ENCODE data around the gene STK32C. TPM values are rescaled to one million over a fixed set of nuclear protein-coding genes. Genes with fewer than 3 reads are reported as not detected.
A peak's percentile ranks its signal among the peaks of the same experiment; 100 is the strongest.

Gene STK32C
- total and polyA plus RNA-seq, 2 experiments from 2014 or later, result 17.5 to 23.8 TPM

- H3K9me3 ChIP-seq (ENCODE audit: low read depth), result no peaks in the 10 kb centered on the region
- TF ChIP-seq, protein P1, sequence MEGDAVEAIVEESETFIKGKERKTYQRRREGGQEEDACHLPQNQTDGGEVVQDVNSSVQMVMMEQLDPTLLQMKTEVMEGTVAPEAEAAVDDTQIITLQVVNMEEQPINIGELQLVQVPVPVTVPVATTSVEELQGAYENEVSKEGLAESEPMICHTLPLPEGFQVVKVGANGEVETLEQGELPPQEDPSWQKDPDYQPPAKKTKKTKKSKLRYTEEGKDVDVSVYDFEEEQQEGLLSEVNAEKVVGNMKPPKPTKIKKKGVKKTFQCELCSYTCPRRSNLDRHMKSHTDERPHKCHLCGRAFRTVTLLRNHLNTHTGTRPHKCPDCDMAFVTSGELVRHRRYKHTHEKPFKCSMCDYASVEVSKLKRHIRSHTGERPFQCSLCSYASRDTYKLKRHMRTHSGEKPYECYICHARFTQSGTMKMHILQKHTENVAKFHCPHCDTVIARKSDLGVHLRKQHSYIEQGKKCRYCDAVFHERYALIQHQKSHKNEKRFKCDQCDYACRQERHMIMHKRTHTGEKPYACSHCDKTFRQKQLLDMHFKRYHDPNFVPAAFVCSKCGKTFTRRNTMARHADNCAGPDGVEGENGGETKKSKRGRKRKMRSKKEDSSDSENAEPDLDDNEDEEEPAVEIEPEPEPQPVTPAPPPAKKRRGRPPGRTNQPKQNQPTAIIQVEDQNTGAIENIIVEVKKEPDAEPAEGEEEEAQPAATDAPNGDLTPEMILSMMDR (IDR thresholded peaks at IDR 0.05; ENCODE audit: low read depth, low read length), result no peak
- H3K27me3 ChIP-seq, result peaks cover 77% of the 10 kb centered on the region
- H3K4me3 ChIP-seq, result no peak overlapping the region
- no peaks in the 10 kb centered on the region for H3K4me1 ChIP-seq (ENCODE audit: low read depth)
- DNase-seq (ENCODE audit: low read depth in 1 of 2, low spot score in 1 of 2), result no peak
- no peaks in the 10 kb centered on the region for H3K36me3 ChIP-seq
- H3K27ac ChIP-seq, result no peak overlapping the region
Measured at GRCh38 chr10:132178672-132179545, 128.8 kb downstream of the STK32C start.

GRCh38 chr10:132178046-132178445 is 129.7 kb downstream of the STK32C start:
- H3K4me1 ChIP-seq (ENCODE audit: low read depth), result no peaks in the 10 kb centered on the region
- no peak for DNase-seq (ENCODE audit: low read depth in 1 of 2, low spot score in 1 of 2)
- H3K36me3 ChIP-seq, result no peaks in the 10 kb centered on the region
- TF ChIP-seq, protein P1 (IDR thresholded peaks at IDR 0.05; ENCODE audit: low read depth, low read length), result no peak
- H3K27ac ChIP-seq, result no peak overlapping the region
- H3K4me3 ChIP-seq, result no peak overlapping the region
- no peaks in the 10 kb centered on the region for H3K9me3 ChIP-seq (ENCODE audit: low read depth)
- peaks cover 68% of the 10 kb centered on the region for H3K27me3 ChIP-seq

GRCh38 chr10:132176623-132177500 is 130.9 kb downstream of the STK32C start:
- peaks cover 63% of the 10 kb centered on the region for H3K27me3 ChIP-seq
- H3K4me3 ChIP-seq, result no peak overlapping the region
- H3K9me3 ChIP-seq (ENCODE audit: low read depth), result no peaks in the 10 kb centered on the region
- TF ChIP-seq, protein P1 (IDR thresholded peaks at IDR 0.05; ENCODE audit: low read depth, low read length), result no peak
- no peak for DNase-seq (ENCODE audit: low read depth in 1 of 2, low spot score in 1 of 2)
- H3K27ac ChIP-seq, result no peak overlapping the region
- no peaks in the 10 kb centered on the region for H3K4me1 ChIP-seq (ENCODE audit: low read depth)
- H3K36me3 ChIP-seq, result no peaks in the 10 kb centered on the region

DNA sequence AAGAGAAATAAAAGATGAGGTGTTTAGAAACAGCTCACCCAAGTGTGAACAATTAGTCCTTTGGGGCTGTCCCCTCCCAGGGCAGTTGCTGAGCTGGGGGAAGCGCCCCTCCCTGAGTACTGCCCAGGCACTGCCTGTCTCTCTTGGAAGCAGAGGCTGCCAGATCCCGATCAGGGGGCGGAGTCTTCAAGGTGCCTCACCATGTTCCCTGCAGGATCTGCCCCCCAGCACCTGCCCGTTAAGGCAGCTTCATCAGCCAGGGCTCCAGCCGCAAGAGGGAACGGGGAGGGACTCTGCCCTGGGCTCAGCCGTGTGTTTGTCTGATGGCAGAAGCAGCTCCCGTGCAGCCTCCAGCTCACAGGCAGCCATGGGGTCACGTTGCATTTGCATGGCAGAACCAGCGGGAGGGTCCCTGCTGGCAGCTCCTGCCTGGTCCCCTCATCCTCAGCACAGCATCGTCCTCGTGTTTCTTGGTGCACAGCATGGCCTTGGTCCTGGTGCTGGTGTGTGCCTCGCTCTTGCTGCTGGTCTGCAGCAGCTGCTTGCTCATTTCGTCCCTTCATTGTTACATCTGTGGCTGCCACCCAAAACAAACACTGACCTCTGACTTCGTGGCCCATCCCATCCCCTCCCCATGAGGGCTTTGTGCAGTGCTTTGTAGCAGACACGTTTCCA is 131.7 kb downstream of the STK32C start:
- no peaks in the 10 kb centered on the region for H3K9me3 ChIP-seq (ENCODE audit: low read depth)
- H3K27ac ChIP-seq, result no peak overlapping the region
- TF ChIP-seq, protein P1 (IDR thresholded peaks at IDR 0.05; ENCODE audit: low read depth, low read length), result no peak
- peak in 1 of 2 donors; percentile 30 for DNase-seq (ENCODE audit: low read depth in 1 of 2, low spot score in 1 of 2)
- no peaks in the 10 kb centered on the region for H3K4me1 ChIP-seq (ENCODE audit: low read depth)
- no peaks in the 10 kb centered on the region for H3K36me3 ChIP-seq
- peaks cover 55% of the 10 kb centered on the region for H3K27me3 ChIP-seq
- no peak overlapping the region for H3K4me3 ChIP-seq

DNA sequence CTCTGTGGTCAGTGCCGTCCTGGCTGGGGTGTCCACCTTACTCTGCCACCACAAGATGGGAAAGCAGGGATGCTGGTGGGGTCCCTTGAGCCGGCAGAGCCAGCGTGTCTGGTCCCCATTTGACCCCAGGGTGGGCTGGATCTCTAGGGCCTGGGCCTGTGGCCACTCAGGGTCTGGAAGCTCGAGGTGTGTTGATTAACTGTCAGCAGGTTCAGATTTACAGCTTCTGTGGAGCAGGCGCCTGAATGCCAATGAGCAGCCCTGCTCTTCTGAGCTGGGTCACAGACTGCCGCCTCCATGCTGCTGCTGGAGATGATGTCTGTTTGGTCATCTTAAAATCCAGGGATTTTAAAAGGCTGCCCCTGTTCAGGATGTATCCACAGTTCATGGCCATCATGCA is 132.3 kb downstream of the STK32C start:
- H3K36me3 ChIP-seq, result no peaks in the 10 kb centered on the region
- TF ChIP-seq, protein P1 (IDR thresholded peaks at IDR 0.05; ENCODE audit: low read depth, low read length), result no peak
- H3K4me3 ChIP-seq, result no peak overlapping the region
- peaks cover 53% of the 10 kb centered on the region for H3K27me3 ChIP-seq
- DNase-seq (ENCODE audit: low read depth in 1 of 2, low spot score in 1 of 2), result no peak
- no peaks in the 10 kb centered on the region for H3K9me3 ChIP-seq (ENCODE audit: low read depth)
- no peak overlapping the region for H3K27ac ChIP-seq
- no peaks in the 10 kb centered on the region for H3K4me1 ChIP-seq (ENCODE audit: low read depth)
